Ishikawa (cell line): ENCODE results near the gene RAP1GAP.

Experiments
- CEBPB ChIP-seq: IDR thresholded peaks from 2 replicates; pipeline ENCODE4 v1.6.1; 2012
- CREB1 ChIP-seq: IDR thresholded peaks from 2 replicates; pipeline ENCODE4 v1.6.1; 2012; ENCODE audit warnings: low read depth
- EGR1 ChIP-seq: IDR thresholded peaks from 2 replicates; pipeline ENCODE4 v1.6.1; 2012
- EP300 ChIP-seq: IDR thresholded peaks from 2 replicates; pipeline ENCODE4 v1.6.1; 2012; ENCODE audit warnings: borderline replicate concordance
- FOXM1 ChIP-seq: IDR thresholded peaks from 2 replicates; pipeline ENCODE4 v1.6.1; 2012; ENCODE audit warnings: low read depth, borderline replicate concordance
- MAX ChIP-seq: IDR thresholded peaks from 2 replicates; pipeline ENCODE4 v1.6.1; 2012
- NFIC ChIP-seq: IDR thresholded peaks from 2 replicates; pipeline ENCODE4 v1.6.1; 2012
- RAD21 ChIP-seq: IDR thresholded peaks from 2 replicates; pipeline ENCODE4 v1.6.1; 2012; ENCODE audit warnings: low read depth
- REST ChIP-seq: IDR thresholded peaks from 2 replicates; pipeline ENCODE4 v1.6.1; 2012; ENCODE audit warnings: low read depth, mild to moderate bottlenecking
- TAF1 ChIP-seq: IDR thresholded peaks from 2 replicates; pipeline ENCODE4 v1.6.1; 2012; ENCODE audit warnings: low read depth, mild to moderate bottlenecking
- TCF12 ChIP-seq: IDR thresholded peaks from 2 replicates; pipeline ENCODE4 v1.6.1; 2012; ENCODE audit warnings: low read depth
- TEAD4 ChIP-seq: IDR thresholded peaks from 2 replicates; pipeline ENCODE4 v1.6.1; 2012
- USF1 ChIP-seq: IDR thresholded peaks from 2 replicates; pipeline ENCODE4 v1.6.1; 2012
- YY1 ChIP-seq: IDR thresholded peaks from 2 replicates; pipeline ENCODE4 v1.6.1; 2012; ENCODE audit warnings: low read depth
- ZBTB7A ChIP-seq: IDR thresholded peaks from 2 replicates; pipeline ENCODE4 v1.6.1; 2012; ENCODE audit warnings: low read depth

Gene RAP1GAP

GRCh38 chr1:21613072-21613867 is 55.9 kb downstream of the RAP1GAP start:
- TF ChIP-seq TEAD4: no peak
- no peak for TF ChIP-seq CEBPB
- TF ChIP-seq REST: no peak
- TF ChIP-seq USF1: no peak
- no peak for TF ChIP-seq EGR1
- no peak for TF ChIP-seq TAF1
- no peak for TF ChIP-seq CREB1
- TF ChIP-seq NFIC: no peak
- no peak for TF ChIP-seq MAX
- TF ChIP-seq FOXM1: no peak
- TF ChIP-seq ZBTB7A: no peak
- TF ChIP-seq RAD21: no peak
- TF ChIP-seq TCF12: no peak
- no peak for TF ChIP-seq EP300

- no peak for TF ChIP-seq EP300
- TF ChIP-seq EGR1: no peak
- TF ChIP-seq YY1: no peak
- TF ChIP-seq MAX: no peak
- TF ChIP-seq CREB1: no peak
- no peak for TF ChIP-seq USF1
- no peak for TF ChIP-seq RAD21
- TF ChIP-seq ZBTB7A: no peak
- no peak for TF ChIP-seq TAF1
- TF ChIP-seq REST: no peak
- TF ChIP-seq TEAD4: no peak
- TF ChIP-seq TCF12: no peak
- no peak for TF ChIP-seq NFIC
- TF ChIP-seq CEBPB: no peak
- no peak for TF ChIP-seq FOXM1
These were observed 57.1 kb downstream of the RAP1GAP start for GRCh38 chr1:21612057-21612456.

- TF ChIP-seq YY1 (no peak), REST (no peak), CREB1 (no peak), ZBTB7A (no peak), MAX (no peak), TCF12 (no peak), NFIC (no peak), FOXM1 (no peak), EGR1 (no peak), USF1 (no peak), RAD21 (no peak), CEBPB (no peak), TEAD4 (no peak), TAF1 (no peak), EP300 (no peak)
These were observed 58.0 kb downstream of the RAP1GAP start for GRCh38 chr1:21610989-21611785.
